ENCODE measurements around the gene PTPRN2. TPM values are rescaled to one million over a fixed set of nuclear protein-coding genes. Genes with fewer than 3 reads are reported as not detected.
A peak's percentile ranks its signal among the peaks of the same experiment; 100 is the strongest.

Gene PTPRN2
- total and polyA plus RNA-seq, 2 donors from 2014 or later = 4.8 to 6.2 TPM

- no peak overlapping the region for H3K9ac ChIP-seq (ENCODE audit: low read length in 3 of 3)
- H3K9me3 ChIP-seq (ENCODE audit: control insufficient read depth in 2 of 3, insufficient read depth in 1 of 3, low read length in 3 of 3) = no peaks in the 10 kb centered on the region
- peaks cover 0 to 5% (median 0%) of the 10 kb centered on the region in 3 donors for H3K4me1 ChIP-seq (ENCODE audit: control insufficient read depth in 2 of 3, insufficient read depth in 2 of 3, low read depth in 1 of 3, low read length in 3 of 3)
- intact Hi-C loops (cut with DNase I) = no loop called here
- DNase-seq (no peak), FAIRE-seq (no peak)
- no peaks in the 10 kb centered on the region for H3K27me3 ChIP-seq (ENCODE audit: control insufficient read depth, insufficient read depth, low read length)
- no peak overlapping the region for H3K27ac ChIP-seq (ENCODE audit: low read depth in 2 of 2, low read length in 2 of 2)
- TF ChIP-seq, protein P1, sequence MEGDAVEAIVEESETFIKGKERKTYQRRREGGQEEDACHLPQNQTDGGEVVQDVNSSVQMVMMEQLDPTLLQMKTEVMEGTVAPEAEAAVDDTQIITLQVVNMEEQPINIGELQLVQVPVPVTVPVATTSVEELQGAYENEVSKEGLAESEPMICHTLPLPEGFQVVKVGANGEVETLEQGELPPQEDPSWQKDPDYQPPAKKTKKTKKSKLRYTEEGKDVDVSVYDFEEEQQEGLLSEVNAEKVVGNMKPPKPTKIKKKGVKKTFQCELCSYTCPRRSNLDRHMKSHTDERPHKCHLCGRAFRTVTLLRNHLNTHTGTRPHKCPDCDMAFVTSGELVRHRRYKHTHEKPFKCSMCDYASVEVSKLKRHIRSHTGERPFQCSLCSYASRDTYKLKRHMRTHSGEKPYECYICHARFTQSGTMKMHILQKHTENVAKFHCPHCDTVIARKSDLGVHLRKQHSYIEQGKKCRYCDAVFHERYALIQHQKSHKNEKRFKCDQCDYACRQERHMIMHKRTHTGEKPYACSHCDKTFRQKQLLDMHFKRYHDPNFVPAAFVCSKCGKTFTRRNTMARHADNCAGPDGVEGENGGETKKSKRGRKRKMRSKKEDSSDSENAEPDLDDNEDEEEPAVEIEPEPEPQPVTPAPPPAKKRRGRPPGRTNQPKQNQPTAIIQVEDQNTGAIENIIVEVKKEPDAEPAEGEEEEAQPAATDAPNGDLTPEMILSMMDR (IDR thresholded peaks at IDR 0.05; ENCODE audit: borderline replicate concordance, extremely low read depth, insufficient read depth) = no peak
- H3K36me3 ChIP-seq (ENCODE audit: control insufficient read depth in 2 of 3, insufficient read depth in 3 of 3, low read length in 3 of 3) = no peaks in the 10 kb centered on the region
- H3K4me3 ChIP-seq (ENCODE audit: low read length in 3 of 3) = no peak overlapping the region
These were observed 733.9 kb downstream of the PTPRN2 start for GRCh38 chr7:157853789-157854065.

DNA sequence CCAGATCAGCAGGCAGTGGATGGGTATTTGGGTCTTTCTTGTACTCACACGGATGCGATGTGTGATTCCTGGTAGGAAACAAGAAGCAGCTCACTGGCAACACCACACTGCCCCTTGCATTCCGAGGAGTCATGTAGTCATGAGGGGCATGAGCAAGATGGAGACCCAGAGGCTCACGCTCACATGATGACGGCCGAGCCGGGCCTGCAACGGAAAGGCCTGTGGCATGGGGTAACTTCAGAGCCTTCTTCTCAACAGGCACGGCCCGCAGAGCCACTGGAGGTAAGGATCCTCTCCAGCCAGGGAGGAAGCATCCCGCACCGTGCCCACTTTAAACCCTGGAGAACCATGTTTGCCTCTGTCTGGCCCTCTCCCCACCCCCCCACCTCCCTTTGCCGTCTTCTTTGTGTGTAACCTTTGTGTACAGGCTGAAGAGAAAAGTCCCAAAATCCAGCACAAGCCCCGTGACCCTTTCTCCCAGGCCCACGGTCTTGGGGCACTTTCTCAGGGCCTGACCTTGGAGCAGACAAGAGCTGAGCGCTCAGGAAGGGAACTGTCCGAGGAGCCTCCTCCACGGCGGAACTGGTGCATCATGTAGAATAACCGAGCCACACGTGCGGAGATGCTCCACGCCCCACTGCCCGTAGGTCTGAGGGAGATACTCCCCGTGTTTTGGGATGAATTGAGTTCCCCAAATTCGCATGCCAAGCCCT, 734.4 kb downstream of the PTPRN2 start:
- intact Hi-C loops (cut with DNase I) = no loop called here
- H3K27ac ChIP-seq (ENCODE audit: low read depth in 2 of 2, low read length in 2 of 2) = no peak overlapping the region
- H3K4me1 ChIP-seq (ENCODE audit: control insufficient read depth in 2 of 3, insufficient read depth in 2 of 3, low read depth in 1 of 3, low read length in 3 of 3) = peaks cover 0 to 5% (median 0%) of the 10 kb centered on the region in 3 donors
- H3K9ac ChIP-seq (ENCODE audit: low read length in 3 of 3) = no peak overlapping the region
- H3K4me3 ChIP-seq (ENCODE audit: low read length in 3 of 3) = no peak overlapping the region
- no peaks in the 10 kb centered on the region for H3K27me3 ChIP-seq (ENCODE audit: control insufficient read depth, insufficient read depth, low read length)
- FAIRE-seq = no peak
- DNase-seq = peak in 1 of 5 donors; percentile 71
- TF ChIP-seq, protein P1 (IDR thresholded peaks at IDR 0.05; ENCODE audit: borderline replicate concordance, extremely low read depth, insufficient read depth) = no peak
- H3K36me3 ChIP-seq (ENCODE audit: control insufficient read depth in 2 of 3, insufficient read depth in 3 of 3, low read length in 3 of 3) = no peaks in the 10 kb centered on the region
- no peaks in the 10 kb centered on the region for H3K9me3 ChIP-seq (ENCODE audit: control insufficient read depth in 2 of 3, insufficient read depth in 1 of 3, low read length in 3 of 3)

- Histone ChIP-seq H3K36me3 (ENCODE audit: control insufficient read depth in 2 of 3, insufficient read depth in 3 of 3, low read length in 3 of 3) (no peaks in the 10 kb centered on the region), H3K27me3 (ENCODE audit: control insufficient read depth, insufficient read depth, low read length) (no peaks in the 10 kb centered on the region), H3K4me1 (ENCODE audit: control insufficient read depth in 2 of 3, insufficient read depth in 2 of 3, low read depth in 1 of 3, low read length in 3 of 3) (peaks cover 0 to 5% (median 0%) of the 10 kb centered on the region in 3 donors), H3K27ac (ENCODE audit: low read depth in 2 of 2, low read length in 2 of 2) (no peak overlapping the region), H3K4me3 (ENCODE audit: low read length in 3 of 3) (no peak overlapping the region), H3K9ac (ENCODE audit: low read length in 3 of 3) (no peak overlapping the region), H3K9me3 (ENCODE audit: control insufficient read depth in 2 of 3, insufficient read depth in 1 of 3, low read length in 3 of 3) (no peaks in the 10 kb centered on the region)
- FAIRE-seq = no peak
- TF ChIP-seq, protein P1 (IDR thresholded peaks at IDR 0.05; ENCODE audit: borderline replicate concordance, extremely low read depth, insufficient read depth) = no peak
- intact Hi-C loops (cut with DNase I) = no loop called here
- DNase-seq = peak; percentile 44 to 76 (median 66)
These were observed 736.0 kb downstream of the PTPRN2 start for GRCh38 chr7:157851501-157852067.

Data from kidney (tissue), 14 donors.